HepG2 (cell line): ENCODE measurements around the gene PARVB. TPM values are rescaled to one million over a fixed set of nuclear protein-coding genes. Genes with fewer than 3 reads are reported as not detected.

Source experiments
- MTF1 ChIP-seq: sonication (generic); formaldehyde crosslinking; IDR thresholded peaks from 2 replicates; pipeline ENCODE4 v1.5.0; 2020; ENCODE audit warnings: missing genetic modification reagents
- ZNF318 ChIP-seq: sonication (generic); formaldehyde crosslinking; IDR thresholded peaks from 2 replicates; pipeline ENCODE4 v1.4.0; 2020; ENCODE audit warnings: mild to moderate bottlenecking, missing genetic modification reagents
- ZNF572 ChIP-seq: sonication (generic); formaldehyde crosslinking; IDR thresholded peaks from 2 replicates; pipeline ENCODE4 v1.5.1; 2020; ENCODE audit warnings: mild to moderate bottlenecking, missing genetic modification reagents
- polyA plus RNA-seq, 8 experiments: library from polyadenylated mRNA; depleted of rRNA in 3 of 8; stranded (reverse) in 7 of 8; unstranded in 1 of 8; fragments of >200 nt; fragmentation: Illumina TruSeq in 4 of 8; extraction: Trizol in 4 of 8; gene quantifications; 2 replicates each; pipeline versions ENCODE4 v1.2.1 to v1.2.3, GENCODE V29; 2011 to 2016; ENCODE audit warnings: low read depth in 4 of 8, missing spikeins in 1 of 8, mixed read lengths in 1 of 8; ENCODE audit not compliant: insufficient read depth in 1 of 8
- total RNA-seq, 5 experiments: library from RNA; depleted of rRNA; stranded (reverse); fragments of >200 nt; fragmentation: Illumina TruSeq; extraction: Trizol; gene quantifications; 2 replicates each; pipeline ENCODE4 v1.2.3, GENCODE V29; 2016; ENCODE audit warnings: low read depth in 1 of 5

PARVB gene
- total and polyA plus RNA-seq, 2 of the 13 experiments (the other 11 are each of a cell fraction or from before 2014, with no cell fraction given), result 0.11 to 0.15 TPM

GRCh38 chr22:44033694-44034093 lies 9.6 kb downstream of the PARVB start (continued):
- TF ChIP-seq ZNF318 (CRISPR knock-in tag) (no peak), MTF1 (CRISPR knock-in tag) (no peak), ZNF572 (CRISPR knock-in tag) (no peak)
- TF ChIP-seq, all 625 proteins: peak for 0
